HCT116 (cell line): Measurements from ENCODE around the gene PZP. TPM values are rescaled to one million over a fixed set of nuclear protein-coding genes. Genes with fewer than 3 reads are reported as not detected.

Source experiments
- ATAC-seq: fragments of 200-7000 bp; cut with Tn5 transposase; 2 replicates; pipeline ENCODE4 v1.9.1; 2020; ENCODE audit warnings: mild to moderate bottlenecking, moderate library complexity
- BruUV-seq: library from RNA; stranded (reverse); fragments of 400-500 nt; replicated peaks from 2 replicates; lab custom pipeline; 2021; lab: Mats Ljungman, UMichigan
- CTCF ChIA-PET: fragments of 300-600 bp; sonication (Branson Sonifier 250); formaldehyde crosslinking; loops from one replicate; lab custom pipeline; 2021; ENCODE audit warnings: antibody characterized with exemption; lab: Charles Lee
- POLR2A ChIA-PET: fragments of 300-600, 350-600 bp; sonication (Branson Sonifier 250); formaldehyde crosslinking; loops from one replicate; lab custom pipeline; 2021; ENCODE audit warnings: antibody characterized with exemption; lab: Charles Lee
- RAD21 ChIA-PET, 2 experiments: fragments of 300-600 bp; sonication (Branson Sonifier 250); formaldehyde crosslinking; loops; one replicate each; lab custom pipeline; 2023; ENCODE audit warnings: low total read pairs in 2 of 2; ENCODE audit not compliant: uncharacterized antibody in 2 of 2, unreplicated experiment in 2 of 2, low non-redundant PET in 1 of 2; lab: Charles Lee
- DNase-seq: peaks from one replicate; pipeline ENCODE4 v3.0.0-alpha.2; 2010; ENCODE audit warnings: low read depth, low spot score
- H2AFZ ChIP-seq: fragments of 200-600 bp; shearing (Covaris generic), sonication (generic); 2 replicates; pipeline ENCODE4 v1.6.1; 2017; ENCODE audit warnings: low read depth, mixed run types, mixed read lengths, antibody characterized with exemption, low read length; ENCODE audit not compliant: poor library complexity, severe bottlenecking
- H3K27ac ChIP-seq: 2 replicates; pipeline ENCODE4 v1.5.1; 2012; ENCODE audit warnings: low read depth, low read length
- H3K27me3 ChIP-seq: fragments of 200-600 bp; sonication (generic); 2 replicates; pipeline ENCODE4 v1.6.1; 2016; ENCODE audit warnings: mixed run types, low read length, mixed read lengths; ENCODE audit not compliant: insufficient read depth
- H3K36me3 ChIP-seq, 2 experiments: fragments of 200-500 bp in 1 of 2; fragments of 200-600 bp in 1 of 2; sonication (Bioruptor generic) in 1 of 2; sonication (generic) in 1 of 2; 2 replicates each; pipeline versions ENCODE4 v1.5.1 to v1.6.1; 2014 to 2016; ENCODE audit warnings: low read length in 2 of 2, inconsistent platforms in 1 of 2, mixed read lengths in 1 of 2, mixed run types in 1 of 2; ENCODE audit not compliant: insufficient read depth in 2 of 2, control insufficient read depth in 1 of 2
- H3K4me1 ChIP-seq, 2 experiments: fragments of 200-600 bp in 1 of 2; sonication (generic) in 1 of 2; 2 replicates each; pipeline versions ENCODE4 v1.5.1 to v1.6.1; 2012 to 2017; ENCODE audit warnings: low read length in 2 of 2, inconsistent platforms in 1 of 2, mild to moderate bottlenecking in 1 of 2, mixed read lengths in 1 of 2, mixed run types in 1 of 2, moderate library complexity in 1 of 2; ENCODE audit not compliant: insufficient read depth in 2 of 2, control insufficient read depth in 1 of 2
- H3K4me2 ChIP-seq: fragments of 200-600 bp; sonication (generic); 2 replicates; pipeline ENCODE4 v1.6.1; 2017; ENCODE audit warnings: mixed run types, low read length, mixed read lengths
- H3K4me3 ChIP-seq, 2 experiments: fragments of 200-600 bp in 1 of 2; sonication (generic) in 1 of 2; replicated peaks in 1 of 2; 2 replicates each; pipeline ENCODE4 v1.5.1; 2011 to 2016; ENCODE audit warnings: low read length in 2 of 2, control low read depth in 1 of 2, low read depth in 1 of 2, mild to moderate bottlenecking in 1 of 2, mixed read lengths in 1 of 2, mixed run types in 1 of 2
- H3K79me2 ChIP-seq: fragments of 200-600 bp; sonication (generic); 2 replicates; pipeline ENCODE4 v1.6.1; 2017; ENCODE audit warnings: mild to moderate bottlenecking, mixed run types, low read length, moderate library complexity, mixed read lengths; ENCODE audit not compliant: insufficient read depth
- H3K9ac ChIP-seq: fragments of 200-600 bp; sonication (generic); 2 replicates; pipeline ENCODE4 v1.6.1; 2016; ENCODE audit warnings: low read length, mixed read lengths
- H3K9me2 ChIP-seq: fragments of 200-600 bp; sonication (generic), shearing (Covaris generic); 2 replicates; pipeline ENCODE4 v1.6.1; 2017; ENCODE audit warnings: mixed run types, mild to moderate bottlenecking, moderate library complexity; ENCODE audit not compliant: insufficient read depth
- H3K9me3 ChIP-seq, 2 experiments: fragments of 200-500 bp in 1 of 2; fragments of 200-600 bp in 1 of 2; sonication (Bioruptor generic) in 1 of 2; sonication (generic) in 1 of 2; 2 replicates each; pipeline ENCODE4 v1.6.1; 2014 to 2017; ENCODE audit warnings: low read length in 2 of 2, mixed read lengths in 2 of 2, inconsistent platforms in 1 of 2, low read depth in 1 of 2, mild to moderate bottlenecking in 1 of 2, mixed run types in 1 of 2, moderate library complexity in 1 of 2; ENCODE audit not compliant: control insufficient read depth in 1 of 2, insufficient read depth in 1 of 2
- H4K20me1 ChIP-seq: fragments of 200-600 bp; sonication (generic), shearing (Covaris generic); 2 replicates; pipeline ENCODE4 v1.6.1; 2017; ENCODE audit warnings: mixed run types, mild to moderate bottlenecking, moderate library complexity; ENCODE audit not compliant: insufficient read depth
- CBX3 ChIP-seq: IDR thresholded peaks from 2 replicates; pipeline ENCODE4 v1.6.1; 2012; ENCODE audit warnings: low read depth
- EGR1 ChIP-seq: IDR thresholded peaks from 2 replicates; pipeline ENCODE4 v1.6.1; 2012; ENCODE audit warnings: low read depth
- EZH2 ChIP-seq: fragments of 200-600 bp; sonication (generic); IDR thresholded peaks from 2 replicates; pipeline ENCODE4 v1.6.1; 2017; ENCODE audit warnings: antibody characterized with exemption, mixed run types
- POLR2A ChIP-seq: IDR thresholded peaks from 2 replicates; pipeline ENCODE4 v1.7.0; 2011; ENCODE audit warnings: borderline replicate concordance; ENCODE audit not compliant: insufficient read depth, insufficient read length; ENCODE audit errors: extremely low read depth
- POLR2AphosphoS5 ChIP-seq: IDR thresholded peaks from 2 replicates; pipeline ENCODE4 v1.6.1; 2011; ENCODE audit warnings: mild to moderate bottlenecking, low read depth, low read length, moderate library complexity
- SP1 ChIP-seq: IDR thresholded peaks from 2 replicates; pipeline ENCODE4 v1.6.1; 2012; ENCODE audit warnings: low read depth
- SRF ChIP-seq: IDR thresholded peaks from 2 replicates; pipeline ENCODE4 v1.6.1; 2012; ENCODE audit warnings: low read depth
- TCF7L2 ChIP-seq: IDR thresholded peaks from 2 replicates; pipeline ENCODE4 v1.7.0; 2011; ENCODE audit warnings: borderline replicate concordance, inconsistent platforms; ENCODE audit not compliant: insufficient read depth, insufficient read length; ENCODE audit errors: extremely low read depth
- YY1 ChIP-seq: IDR thresholded peaks from 2 replicates; pipeline ENCODE4 v1.6.1; 2011; ENCODE audit warnings: low read length, low read depth, moderate library complexity, mild to moderate bottlenecking; ENCODE audit not compliant: insufficient replicate concordance; ENCODE audit errors: extremely low read depth
- ZFX ChIP-seq: fragments of 450-650 bp; IDR thresholded peaks from 2 replicates; pipeline ENCODE4 v1.6.1; 2017
- intact Hi-C: fragments of 100-400 bp; cut with micrococcal nuclease; formaldehyde crosslinking; loops from 2 replicates; pipeline ENCODE4 v1.10.0; 2022
- total RNA-seq: library from RNA; stranded (reverse); gene quantifications from one replicate; pipeline ENCODE4 v1.2.1, GENCODE V29; 2021; ENCODE audit not compliant: unreplicated experiment
- TF ChIP-seq, protein P1 (sequence below): IDR thresholded peaks from 2 replicates; pipeline ENCODE4 v1.6.1; 2011; ENCODE audit warnings: mild to moderate bottlenecking, low read length, moderate library complexity; ENCODE audit not compliant: insufficient replicate concordance; ENCODE audit errors: extremely low read depth
- TF ChIP-seq, protein P2 (sequence below): IDR thresholded peaks from 2 replicates; pipeline ENCODE4 v1.6.1; 2012
- TF ChIP-seq, protein P3 (sequence below): IDR thresholded peaks from 2 replicates; pipeline ENCODE4 v1.6.1; 2012; ENCODE audit warnings: low read depth
- TF ChIP-seq, protein P4 (sequence below): IDR thresholded peaks from 2 replicates; pipeline ENCODE4 v1.6.1; 2012

Gene PZP
- total RNA-seq, 1 experiment from 2014 or later: not detected

DNA sequence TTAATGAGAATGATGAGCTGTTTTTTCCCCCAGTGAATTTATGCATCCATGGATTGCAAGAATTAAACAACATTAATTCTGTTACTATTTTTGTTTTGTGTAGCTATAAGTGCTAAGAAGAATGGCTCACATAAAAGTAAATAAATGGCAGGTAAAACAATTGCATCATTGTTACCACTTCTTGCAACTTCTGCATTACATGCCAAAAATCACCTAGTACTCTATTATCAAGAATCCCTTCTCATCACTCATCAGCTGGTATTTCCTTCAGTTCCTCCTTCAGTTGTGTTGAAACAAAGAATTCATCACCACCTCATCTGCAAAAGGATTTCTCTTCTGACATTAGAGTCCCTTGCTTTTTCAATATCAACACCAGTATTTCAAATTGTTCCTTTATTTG, 93.2 kb downstream of the PZP start (continued):
- TF ChIP-seq, protein P1, sequence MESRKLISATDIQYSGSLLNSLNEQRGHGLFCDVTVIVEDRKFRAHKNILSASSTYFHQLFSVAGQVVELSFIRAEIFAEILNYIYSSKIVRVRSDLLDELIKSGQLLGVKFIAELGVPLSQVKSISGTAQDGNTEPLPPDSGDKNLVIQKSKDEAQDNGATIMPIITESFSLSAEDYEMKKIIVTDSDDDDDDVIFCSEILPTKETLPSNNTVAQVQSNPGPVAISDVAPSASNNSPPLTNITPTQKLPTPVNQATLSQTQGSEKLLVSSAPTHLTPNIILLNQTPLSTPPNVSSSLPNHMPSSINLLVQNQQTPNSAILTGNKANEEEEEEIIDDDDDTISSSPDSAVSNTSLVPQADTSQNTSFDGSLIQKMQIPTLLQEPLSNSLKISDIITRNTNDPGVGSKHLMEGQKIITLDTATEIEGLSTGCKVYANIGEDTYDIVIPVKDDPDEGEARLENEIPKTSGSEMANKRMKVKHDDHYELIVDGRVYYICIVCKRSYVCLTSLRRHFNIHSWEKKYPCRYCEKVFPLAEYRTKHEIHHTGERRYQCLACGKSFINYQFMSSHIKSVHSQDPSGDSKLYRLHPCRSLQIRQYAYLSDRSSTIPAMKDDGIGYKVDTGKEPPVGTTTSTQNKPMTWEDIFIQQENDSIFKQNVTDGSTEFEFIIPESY: no peak
- no peak for TF ChIP-seq CBX3

DNA sequence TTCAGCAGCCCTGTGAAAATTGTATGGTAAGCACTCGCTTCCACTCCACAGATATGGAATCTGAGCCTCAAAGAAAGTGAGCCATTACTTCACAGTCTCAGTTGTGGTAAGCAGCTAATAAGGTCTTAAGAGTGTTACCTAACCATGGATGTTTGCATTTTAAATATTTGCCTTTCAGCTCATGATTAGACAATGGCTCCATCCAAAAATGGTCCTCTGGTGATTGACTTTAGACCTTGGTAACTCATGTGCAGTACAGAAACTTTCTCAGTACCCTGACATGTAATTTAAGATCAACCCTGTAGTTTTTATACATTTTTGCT, 94.2 kb downstream of the PZP start:
- no peaks in the 10 kb centered on the region for H3K79me2 ChIP-seq
- H3K36me3 ChIP-seq: no peaks in the 10 kb centered on the region
- H3K27ac ChIP-seq: no peak overlapping the region
- H3K4me3 ChIP-seq: no peak overlapping the region
- no peaks in the 10 kb centered on the region for H3K9me3 ChIP-seq
- intact Hi-C loops: no loop called here
- no peak for ATAC-seq
- no peaks in the 10 kb centered on the region for H4K20me1 ChIP-seq
- no peaks in the 10 kb centered on the region for H3K9me2 ChIP-seq
- DNase-seq: no peak
- no peak overlapping the region for H3K9ac ChIP-seq
- H3K27me3 ChIP-seq: peaks cover 41% of the 10 kb centered on the region
- no peaks in the 10 kb centered on the region for H3K4me1 ChIP-seq
- RAD21 ChIA-PET: no interaction called here
- CTCF ChIA-PET: no interaction called here
- no peak overlapping the region for H3K4me2 ChIP-seq
- no TSS peak for BruUV-seq
- H2AFZ ChIP-seq: no peak overlapping the region
- POLR2A ChIA-PET: no interaction called here
- TF ChIP-seq EGR1: no peak
- TF ChIP-seq POLR2AphosphoS5: no peak
- TF ChIP-seq ZFX: no peak
- no peak for TF ChIP-seq TCF7L2
- TF ChIP-seq, protein P2, sequence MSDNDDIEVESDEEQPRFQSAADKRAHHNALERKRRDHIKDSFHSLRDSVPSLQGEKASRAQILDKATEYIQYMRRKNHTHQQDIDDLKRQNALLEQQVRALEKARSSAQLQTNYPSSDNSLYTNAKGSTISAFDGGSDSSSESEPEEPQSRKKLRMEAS: no peak
- TF ChIP-seq, protein P3, sequence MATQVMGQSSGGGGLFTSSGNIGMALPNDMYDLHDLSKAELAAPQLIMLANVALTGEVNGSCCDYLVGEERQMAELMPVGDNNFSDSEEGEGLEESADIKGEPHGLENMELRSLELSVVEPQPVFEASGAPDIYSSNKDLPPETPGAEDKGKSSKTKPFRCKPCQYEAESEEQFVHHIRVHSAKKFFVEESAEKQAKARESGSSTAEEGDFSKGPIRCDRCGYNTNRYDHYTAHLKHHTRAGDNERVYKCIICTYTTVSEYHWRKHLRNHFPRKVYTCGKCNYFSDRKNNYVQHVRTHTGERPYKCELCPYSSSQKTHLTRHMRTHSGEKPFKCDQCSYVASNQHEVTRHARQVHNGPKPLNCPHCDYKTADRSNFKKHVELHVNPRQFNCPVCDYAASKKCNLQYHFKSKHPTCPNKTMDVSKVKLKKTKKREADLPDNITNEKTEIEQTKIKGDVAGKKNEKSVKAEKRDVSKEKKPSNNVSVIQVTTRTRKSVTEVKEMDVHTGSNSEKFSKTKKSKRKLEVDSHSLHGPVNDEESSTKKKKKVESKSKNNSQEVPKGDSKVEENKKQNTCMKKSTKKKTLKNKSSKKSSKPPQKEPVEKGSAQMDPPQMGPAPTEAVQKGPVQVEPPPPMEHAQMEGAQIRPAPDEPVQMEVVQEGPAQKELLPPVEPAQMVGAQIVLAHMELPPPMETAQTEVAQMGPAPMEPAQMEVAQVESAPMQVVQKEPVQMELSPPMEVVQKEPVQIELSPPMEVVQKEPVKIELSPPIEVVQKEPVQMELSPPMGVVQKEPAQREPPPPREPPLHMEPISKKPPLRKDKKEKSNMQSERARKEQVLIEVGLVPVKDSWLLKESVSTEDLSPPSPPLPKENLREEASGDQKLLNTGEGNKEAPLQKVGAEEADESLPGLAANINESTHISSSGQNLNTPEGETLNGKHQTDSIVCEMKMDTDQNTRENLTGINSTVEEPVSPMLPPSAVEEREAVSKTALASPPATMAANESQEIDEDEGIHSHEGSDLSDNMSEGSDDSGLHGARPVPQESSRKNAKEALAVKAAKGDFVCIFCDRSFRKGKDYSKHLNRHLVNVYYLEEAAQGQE: no peak
- TF ChIP-seq POLR2A: no peak
- no peak for TF ChIP-seq SP1
- TF ChIP-seq YY1: no peak
- no peak for TF ChIP-seq EZH2
- TF ChIP-seq, protein P1: no peak
- TF ChIP-seq, protein P4, sequence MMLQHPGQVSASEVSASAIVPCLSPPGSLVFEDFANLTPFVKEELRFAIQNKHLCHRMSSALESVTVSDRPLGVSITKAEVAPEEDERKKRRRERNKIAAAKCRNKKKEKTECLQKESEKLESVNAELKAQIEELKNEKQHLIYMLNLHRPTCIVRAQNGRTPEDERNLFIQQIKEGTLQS: no peak
- TF ChIP-seq SRF: no peak
- TF ChIP-seq, all 23 proteins: peak for 0
